Measurements from ENCODE around the gene MAPK10. TPM values are rescaled to one million over a fixed set of nuclear protein-coding genes. Genes with fewer than 3 reads are reported as not detected.

The MAPK10 gene
- total RNA-seq, 1 donor from 2014 or later: 3.4 TPM

DNA sequence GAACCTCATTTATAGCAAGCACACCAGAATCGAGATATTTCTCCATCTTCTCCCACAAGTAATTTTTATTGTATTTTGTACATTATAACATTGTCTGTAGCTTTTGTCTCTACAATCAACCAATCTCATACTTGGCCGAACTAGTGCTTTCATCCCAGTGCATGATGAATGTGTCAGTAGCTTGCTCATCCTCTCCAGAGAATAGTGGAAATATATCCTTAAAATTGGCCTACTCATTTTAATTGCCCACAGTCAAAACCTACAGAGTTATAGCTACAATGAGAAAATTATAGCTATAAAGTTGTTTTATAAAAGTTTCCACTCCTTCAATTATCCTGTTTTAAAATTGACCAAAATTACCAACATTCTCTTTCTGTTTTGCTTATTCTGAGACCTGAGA, 103.8 kb downstream of the MAPK10 start:
- TF ChIP-seq, protein P1, sequence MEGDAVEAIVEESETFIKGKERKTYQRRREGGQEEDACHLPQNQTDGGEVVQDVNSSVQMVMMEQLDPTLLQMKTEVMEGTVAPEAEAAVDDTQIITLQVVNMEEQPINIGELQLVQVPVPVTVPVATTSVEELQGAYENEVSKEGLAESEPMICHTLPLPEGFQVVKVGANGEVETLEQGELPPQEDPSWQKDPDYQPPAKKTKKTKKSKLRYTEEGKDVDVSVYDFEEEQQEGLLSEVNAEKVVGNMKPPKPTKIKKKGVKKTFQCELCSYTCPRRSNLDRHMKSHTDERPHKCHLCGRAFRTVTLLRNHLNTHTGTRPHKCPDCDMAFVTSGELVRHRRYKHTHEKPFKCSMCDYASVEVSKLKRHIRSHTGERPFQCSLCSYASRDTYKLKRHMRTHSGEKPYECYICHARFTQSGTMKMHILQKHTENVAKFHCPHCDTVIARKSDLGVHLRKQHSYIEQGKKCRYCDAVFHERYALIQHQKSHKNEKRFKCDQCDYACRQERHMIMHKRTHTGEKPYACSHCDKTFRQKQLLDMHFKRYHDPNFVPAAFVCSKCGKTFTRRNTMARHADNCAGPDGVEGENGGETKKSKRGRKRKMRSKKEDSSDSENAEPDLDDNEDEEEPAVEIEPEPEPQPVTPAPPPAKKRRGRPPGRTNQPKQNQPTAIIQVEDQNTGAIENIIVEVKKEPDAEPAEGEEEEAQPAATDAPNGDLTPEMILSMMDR (IDR thresholded peaks at IDR 0.05; ENCODE audit: insufficient read depth, low read length, severe bottlenecking): no peak
- FAIRE-seq (no peak), DNase-seq (ENCODE audit: low read depth) (no peak)
- Histone ChIP-seq H3K36me3 (ENCODE audit: control insufficient read depth, insufficient read depth, low read length) (no peaks in the 10 kb centered on the region), H3K4me3 (ENCODE audit: low read depth, low read length) (no peak overlapping the region), H3K27me3 (ENCODE audit: control insufficient read depth, insufficient read depth, low read length) (no peaks in the 10 kb centered on the region)

DNA sequence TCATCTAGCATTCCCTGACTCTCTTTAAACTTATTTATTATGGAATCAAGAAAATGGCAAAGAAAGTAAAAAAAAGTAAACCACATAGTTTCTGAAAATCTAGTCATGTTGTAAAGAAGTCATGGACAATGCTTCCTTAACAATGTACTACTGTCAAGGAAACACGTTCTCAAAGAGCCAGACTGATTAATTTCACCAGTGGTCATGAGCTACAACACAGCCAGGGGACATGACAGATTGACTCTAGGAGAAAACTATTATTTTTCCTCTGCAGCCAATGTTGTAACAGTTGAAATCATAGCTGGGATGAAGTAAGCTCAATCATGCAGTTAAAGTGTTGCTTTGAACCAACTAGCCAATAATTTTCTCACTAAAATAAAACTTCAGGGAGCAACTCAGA, 109.2 kb downstream of the MAPK10 start:
- H3K36me3 ChIP-seq (ENCODE audit: control insufficient read depth, insufficient read depth, low read length): no peaks in the 10 kb centered on the region
- no peak overlapping the region for H3K4me3 ChIP-seq (ENCODE audit: low read depth, low read length)
- no peak for DNase-seq (ENCODE audit: low read depth)
- no peak for FAIRE-seq
- TF ChIP-seq, protein P1 (IDR thresholded peaks at IDR 0.05; ENCODE audit: insufficient read depth, low read length, severe bottlenecking): no peak
- no peaks in the 10 kb centered on the region for H3K27me3 ChIP-seq (ENCODE audit: control insufficient read depth, insufficient read depth, low read length)

DNA sequence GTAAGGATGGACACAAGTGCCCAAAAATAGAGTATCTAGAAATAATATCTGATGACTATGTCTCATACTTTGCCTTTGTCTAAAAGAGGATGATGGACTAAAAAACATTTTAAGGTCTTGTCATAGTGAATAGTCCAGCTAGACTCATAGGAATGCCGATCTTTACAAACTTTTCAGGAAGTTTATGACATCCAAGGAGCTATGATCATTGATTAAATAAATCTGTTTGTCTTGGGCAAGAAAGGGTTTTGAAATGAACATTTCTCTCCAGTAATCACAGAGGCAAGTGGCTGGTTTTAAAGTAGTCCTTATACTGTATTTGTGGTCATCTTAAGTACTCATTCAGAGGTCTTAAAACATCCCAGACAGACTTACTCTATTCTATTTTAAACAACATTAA, 109.8 kb downstream of the MAPK10 start:
- no peak overlapping the region for H3K4me3 ChIP-seq (ENCODE audit: low read depth, low read length)
- H3K27me3 ChIP-seq (ENCODE audit: control insufficient read depth, insufficient read depth, low read length): no peaks in the 10 kb centered on the region
- TF ChIP-seq, protein P1 (IDR thresholded peaks at IDR 0.05; ENCODE audit: insufficient read depth, low read length, severe bottlenecking): no peak
- DNase-seq (ENCODE audit: low read depth): no peak
- no peaks in the 10 kb centered on the region for H3K36me3 ChIP-seq (ENCODE audit: control insufficient read depth, insufficient read depth, low read length)
- FAIRE-seq: no peak

DNA sequence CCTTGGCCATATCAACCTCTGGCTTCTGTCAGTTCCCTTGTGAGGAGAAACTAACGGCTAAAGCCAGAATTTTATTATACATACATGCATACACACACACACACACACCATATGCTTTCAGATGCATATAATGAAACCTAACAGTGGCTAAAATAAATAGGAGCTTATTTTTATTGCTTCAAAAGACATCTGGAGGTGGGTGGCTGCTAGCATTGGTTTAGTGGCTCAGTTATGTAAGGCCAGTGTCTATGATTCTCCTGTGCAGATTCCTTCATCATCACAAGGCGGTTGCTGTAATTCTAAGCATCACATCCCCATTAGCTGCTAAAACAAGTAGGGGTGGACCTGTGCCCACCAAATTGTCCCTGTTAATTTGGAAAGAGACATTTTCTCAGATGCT, 110.8 kb downstream of the MAPK10 start:
- no peaks in the 10 kb centered on the region for H3K36me3 ChIP-seq (ENCODE audit: control insufficient read depth, insufficient read depth, low read length)
- DNase-seq (ENCODE audit: low read depth) (no peak), FAIRE-seq (peak; percentile 75)
- TF ChIP-seq, protein P1 (IDR thresholded peaks at IDR 0.05; ENCODE audit: insufficient read depth, low read length, severe bottlenecking): no peak
- H3K4me3 ChIP-seq (ENCODE audit: low read depth, low read length): no peak overlapping the region
- no peaks in the 10 kb centered on the region for H3K27me3 ChIP-seq (ENCODE audit: control insufficient read depth, insufficient read depth, low read length)

DNA sequence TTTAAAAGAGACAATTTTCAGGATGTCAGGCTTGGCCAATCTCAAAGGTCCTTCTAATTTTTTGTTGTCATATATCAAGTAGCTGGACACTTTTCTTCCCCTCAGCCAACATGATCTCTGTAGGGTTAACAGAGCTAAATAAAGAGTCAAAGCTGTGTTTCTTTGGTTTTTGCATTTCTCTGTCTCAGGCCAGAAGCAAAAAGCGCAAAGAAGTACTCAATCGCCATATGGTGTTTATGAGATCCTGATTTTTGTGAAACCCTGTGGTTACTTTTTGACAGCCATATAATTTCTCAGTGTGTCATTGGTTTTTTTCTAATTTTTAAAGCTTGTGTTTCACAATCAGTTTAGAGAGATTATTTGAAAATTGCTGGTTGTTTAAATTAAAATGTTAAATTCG, 111.9 kb downstream of the MAPK10 start:
- FAIRE-seq (no peak), DNase-seq (ENCODE audit: low read depth) (no peak)
- H3K36me3 ChIP-seq (ENCODE audit: control insufficient read depth, insufficient read depth, low read length): no peaks in the 10 kb centered on the region

DNA sequence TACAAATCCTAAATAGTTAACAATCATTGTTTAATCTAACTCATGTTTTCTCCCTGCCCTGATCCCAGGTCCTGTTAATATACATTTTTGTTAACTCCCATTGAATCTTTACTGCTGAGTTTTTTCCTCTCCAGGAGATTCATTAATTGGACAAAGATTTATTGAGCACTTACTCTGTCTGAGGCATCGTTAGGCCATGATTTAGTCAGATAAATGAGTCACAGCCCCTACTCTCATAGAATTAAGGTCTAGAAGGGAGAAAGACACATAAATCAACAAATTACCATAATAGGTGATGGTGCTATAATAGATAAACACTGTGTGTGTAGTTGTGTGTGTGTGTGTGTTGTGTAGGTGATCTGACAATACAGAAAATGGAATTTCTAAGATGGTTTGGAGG, 112.5 kb downstream of the MAPK10 start:
- FAIRE-seq (no peak), DNase-seq (ENCODE audit: low read depth) (no peak)
- Histone ChIP-seq H3K27me3 (ENCODE audit: control insufficient read depth, insufficient read depth, low read length) (no peaks in the 10 kb centered on the region), H3K36me3 (ENCODE audit: control insufficient read depth, insufficient read depth, low read length) (no peaks in the 10 kb centered on the region), H3K4me3 (ENCODE audit: low read depth, low read length) (no peak overlapping the region)
- TF ChIP-seq, protein P1 (IDR thresholded peaks at IDR 0.05; ENCODE audit: insufficient read depth, low read length, severe bottlenecking): no peak

More for the DNA sequence above, 111.9 kb downstream of the MAPK10 start:
- TF ChIP-seq, protein P1 (IDR thresholded peaks at IDR 0.05; ENCODE audit: insufficient read depth, low read length, severe bottlenecking): no peak
- no peaks in the 10 kb centered on the region for H3K27me3 ChIP-seq (ENCODE audit: control insufficient read depth, insufficient read depth, low read length)
- no peak overlapping the region for H3K4me3 ChIP-seq (ENCODE audit: low read depth, low read length)

All from bronchial epithelial cell (primary cell).